HG02678 (cell line): ENCODE measurements around the gene ESYT1.
"Not testable (repeated sequence)": the region's sequence is repeated elsewhere in the genome, so short reads cannot be mapped to it uniquely, and the experiment has no call there.

ENCODE experiments used
- ATAC-seq: cut with Tn5 transposase; IDR thresholded peaks from one replicate; pipeline ENCODE4 v1.9.1; 2021; ENCODE audit warnings: mild to moderate bottlenecking, moderate library complexity; ENCODE audit not compliant: unreplicated experiment

ESYT1 gene

DNA sequence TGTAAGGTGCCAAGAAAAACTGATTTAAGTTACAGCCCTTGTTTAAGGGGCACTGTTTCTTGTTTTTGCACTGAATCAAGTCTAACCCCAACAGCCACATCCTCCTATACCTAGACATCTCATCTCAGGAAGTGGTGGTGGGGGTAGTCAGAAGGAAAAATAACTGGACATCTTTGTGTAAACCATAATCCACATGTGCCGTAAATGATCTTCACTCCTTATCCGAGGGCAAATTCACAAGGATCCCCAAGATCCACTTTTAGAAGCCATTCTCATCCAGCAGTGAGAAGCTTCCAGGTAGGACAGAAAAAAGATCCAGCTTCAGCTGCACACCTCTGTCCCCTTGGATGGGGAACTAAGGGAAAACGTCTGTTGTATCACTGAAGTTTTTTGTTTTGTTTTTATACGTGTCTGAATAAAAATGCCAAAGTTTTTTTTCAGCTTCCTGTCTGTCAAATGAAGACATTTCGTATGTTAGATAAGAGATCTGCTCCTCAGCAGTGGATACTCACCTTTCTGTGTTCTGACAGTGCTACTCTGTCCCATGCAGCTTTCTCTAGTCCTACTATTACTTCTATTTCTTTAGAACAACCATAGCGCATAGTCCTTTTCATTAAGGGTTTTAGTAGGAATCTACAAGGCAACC is 24.9 kb upstream of the ESYT1 start:
- ATAC-seq: no peak

DNA sequence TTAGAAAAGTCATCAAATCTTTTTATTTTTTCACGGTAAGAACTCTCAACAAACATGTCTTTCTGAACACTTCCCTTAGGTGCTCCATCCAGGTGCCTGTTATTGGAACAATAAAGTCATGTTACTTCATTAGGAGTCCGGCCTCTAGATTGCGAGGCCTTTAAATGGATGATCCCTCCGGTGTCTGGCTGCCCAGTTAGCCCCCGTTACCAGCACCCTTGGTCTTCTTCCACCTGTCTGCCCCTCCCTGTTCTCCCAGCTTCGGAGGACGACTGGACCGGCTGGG is 24.3 kb upstream of the ESYT1 start:
- no peak for ATAC-seq

DNA sequence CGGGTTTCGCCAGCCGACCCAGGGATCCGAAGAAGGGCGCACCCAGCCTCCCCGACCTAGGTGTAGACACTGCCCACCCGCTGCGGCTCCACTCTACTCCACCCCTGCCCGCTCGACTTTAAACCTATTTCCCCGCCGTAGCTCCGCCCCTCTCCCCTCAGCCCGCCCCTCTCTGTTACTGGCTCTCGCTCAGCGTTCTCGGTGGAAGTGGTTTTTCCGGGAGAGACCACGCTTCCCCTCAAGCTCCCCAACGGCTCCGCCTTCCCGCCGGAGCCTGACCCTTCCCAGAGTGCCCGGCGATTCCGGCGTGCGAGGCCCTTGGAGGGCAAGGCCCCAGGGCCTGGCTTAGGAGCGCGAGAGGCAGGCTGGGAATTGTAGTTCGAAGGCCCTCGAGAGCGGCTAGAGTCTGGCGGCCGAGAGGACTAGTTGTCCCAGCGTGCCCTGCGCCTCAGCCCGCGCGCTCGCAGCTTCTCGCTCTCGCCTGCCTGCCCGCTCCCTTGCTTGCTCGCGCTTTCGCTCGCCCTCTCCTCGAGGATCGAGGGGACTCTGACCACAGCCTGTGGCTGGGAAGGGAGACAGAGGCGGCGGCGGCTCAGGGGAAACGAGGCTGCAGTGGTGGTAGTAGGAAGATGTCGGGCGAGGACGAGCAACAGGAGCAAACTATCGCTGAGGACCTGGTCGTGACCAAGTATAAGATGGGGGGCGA is 23.8 kb upstream of the ESYT1 start, which contains the start of gene PA2G4:
PA2G4 (plus strand) TSS at position 451 of the 706 bp plus-strand sequence; CDS start at position 630, 179 bp downstream.
- peak; percentile 92 for ATAC-seq

DNA sequence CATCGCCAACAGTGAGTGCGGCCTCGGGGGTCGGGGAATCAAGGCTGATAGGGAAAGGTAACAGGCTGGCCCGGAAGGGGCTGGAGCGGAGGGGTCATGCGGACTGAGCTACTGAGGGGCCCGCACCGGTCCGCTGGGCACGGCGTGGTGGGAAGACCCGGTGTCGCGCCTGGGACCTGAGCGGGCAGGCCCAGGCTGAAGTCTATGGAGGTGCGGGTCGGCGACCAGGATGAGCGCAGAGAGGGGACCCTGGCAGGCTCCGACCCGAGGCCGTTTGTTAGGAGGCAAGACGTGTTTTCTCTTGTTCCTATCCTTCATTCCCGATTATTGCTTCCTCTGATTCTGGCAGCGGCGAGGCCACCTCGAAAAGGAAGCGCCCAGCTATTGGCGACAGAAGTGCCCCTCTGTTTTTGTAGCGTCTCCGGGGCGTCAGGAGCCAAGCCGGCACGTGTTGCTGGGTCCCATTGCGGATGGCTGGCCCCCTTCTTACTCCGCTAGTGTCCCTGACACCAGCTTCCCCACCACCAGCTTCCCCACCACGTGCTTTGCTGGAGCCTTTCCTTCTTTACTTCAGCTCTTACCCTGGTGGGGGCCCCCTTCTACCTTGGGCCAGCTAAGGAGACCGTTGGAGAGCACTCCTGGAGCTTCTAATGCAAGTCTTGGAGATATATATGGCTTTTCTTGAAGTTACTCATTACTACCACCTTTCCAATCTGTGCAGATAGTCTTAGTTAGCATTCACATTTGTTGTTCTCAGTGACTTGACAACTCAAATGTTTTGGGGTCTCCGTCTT is 23.1 kb upstream of the ESYT1 start:
- ATAC-seq: peak; percentile 11

DNA sequence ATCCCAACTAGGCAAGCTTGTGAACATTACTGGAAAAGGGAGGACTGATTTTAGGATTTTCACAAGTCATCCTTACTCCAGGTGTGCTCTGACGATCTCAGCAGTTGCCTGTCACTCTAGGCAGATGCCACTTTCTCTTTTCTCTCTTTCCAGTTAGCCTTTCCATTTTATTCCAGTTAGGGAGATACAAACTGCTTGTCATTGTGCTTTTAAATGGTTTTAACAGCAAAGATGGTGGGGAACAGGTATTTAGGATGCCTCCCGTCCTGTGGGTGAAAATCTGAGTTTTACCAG is 22.5 kb upstream of the ESYT1 start:
- ATAC-seq: no peak

DNA sequence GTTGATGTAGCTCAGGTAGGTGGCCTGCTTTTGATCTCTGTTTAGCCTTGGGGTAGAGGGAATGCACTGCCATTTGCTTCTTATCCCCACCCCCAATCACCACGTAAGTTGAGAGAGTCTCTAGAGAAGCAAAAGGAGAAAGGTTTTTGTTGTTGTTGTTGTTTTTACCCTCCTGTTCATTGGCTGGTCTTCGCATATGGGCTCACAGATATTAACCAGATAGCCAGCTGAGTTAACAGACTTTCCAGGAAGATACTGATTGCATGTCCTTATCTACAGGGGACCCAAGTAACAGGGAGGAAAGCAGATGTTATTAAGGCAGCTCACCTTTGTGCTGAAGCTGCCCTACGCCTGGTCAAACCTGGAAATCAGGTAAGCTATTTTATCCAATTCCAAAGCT is 20.8 kb upstream of the ESYT1 start:
- ATAC-seq: no peak

DNA sequence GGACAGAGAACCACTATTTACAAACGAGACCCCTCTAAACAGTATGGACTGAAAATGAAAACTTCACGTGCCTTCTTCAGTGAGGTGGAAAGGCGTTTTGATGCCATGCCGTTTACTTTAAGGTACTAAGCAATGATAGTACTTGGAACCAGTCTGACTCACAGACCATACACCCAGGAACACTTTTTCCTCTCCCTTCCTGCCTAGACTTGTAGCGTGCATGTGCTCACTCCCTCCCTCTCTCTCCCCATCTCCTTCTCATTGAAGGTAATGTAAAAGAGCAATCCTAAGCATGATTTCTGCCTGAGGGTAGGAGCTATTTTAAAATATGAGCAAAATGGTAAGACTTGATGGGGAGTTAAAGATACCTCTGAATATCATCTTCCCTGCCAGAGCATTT is 17.5 kb upstream of the ESYT1 start:
- no peak for ATAC-seq

DNA sequence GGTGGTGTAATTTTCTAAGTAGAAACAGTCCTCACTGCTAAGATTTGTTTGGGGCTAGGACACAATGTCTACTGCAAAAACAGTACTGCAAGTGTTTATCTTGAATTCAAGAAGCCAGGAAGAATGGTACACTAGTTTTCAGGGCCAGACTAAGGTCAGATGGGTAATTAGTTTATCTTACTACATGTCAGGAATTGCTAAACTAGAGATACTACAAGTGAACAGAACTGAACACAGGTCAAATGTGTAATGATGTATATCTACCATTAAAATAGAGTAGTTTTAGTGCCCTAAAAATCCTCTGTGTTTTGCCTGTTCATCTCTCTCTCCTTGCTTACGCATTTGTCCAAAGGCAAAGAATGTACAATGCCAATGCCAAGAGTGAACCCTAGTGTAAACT is 14.0 kb upstream of the ESYT1 start:
- ATAC-seq: no peak

DNA sequence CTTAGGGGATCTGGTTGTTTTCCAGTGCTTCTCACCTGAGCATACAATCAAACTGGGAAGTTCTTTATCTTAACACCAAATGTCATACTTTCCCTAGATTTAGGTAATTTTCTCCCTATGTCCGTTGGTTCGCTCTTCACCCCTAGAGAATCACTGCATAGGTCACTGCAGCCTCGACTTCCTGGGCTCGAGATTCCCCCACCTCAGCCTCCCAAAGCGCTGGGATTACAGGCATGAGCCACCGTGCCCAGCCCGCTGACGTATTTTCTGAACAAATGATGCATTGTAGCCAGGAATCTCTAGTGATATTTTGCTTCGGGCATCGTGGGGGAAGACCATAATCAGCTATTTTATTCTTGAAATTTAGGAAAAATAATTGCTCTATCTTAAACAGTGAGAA is 12.7 kb upstream of the ESYT1 start:
- no peak for ATAC-seq

DNA sequence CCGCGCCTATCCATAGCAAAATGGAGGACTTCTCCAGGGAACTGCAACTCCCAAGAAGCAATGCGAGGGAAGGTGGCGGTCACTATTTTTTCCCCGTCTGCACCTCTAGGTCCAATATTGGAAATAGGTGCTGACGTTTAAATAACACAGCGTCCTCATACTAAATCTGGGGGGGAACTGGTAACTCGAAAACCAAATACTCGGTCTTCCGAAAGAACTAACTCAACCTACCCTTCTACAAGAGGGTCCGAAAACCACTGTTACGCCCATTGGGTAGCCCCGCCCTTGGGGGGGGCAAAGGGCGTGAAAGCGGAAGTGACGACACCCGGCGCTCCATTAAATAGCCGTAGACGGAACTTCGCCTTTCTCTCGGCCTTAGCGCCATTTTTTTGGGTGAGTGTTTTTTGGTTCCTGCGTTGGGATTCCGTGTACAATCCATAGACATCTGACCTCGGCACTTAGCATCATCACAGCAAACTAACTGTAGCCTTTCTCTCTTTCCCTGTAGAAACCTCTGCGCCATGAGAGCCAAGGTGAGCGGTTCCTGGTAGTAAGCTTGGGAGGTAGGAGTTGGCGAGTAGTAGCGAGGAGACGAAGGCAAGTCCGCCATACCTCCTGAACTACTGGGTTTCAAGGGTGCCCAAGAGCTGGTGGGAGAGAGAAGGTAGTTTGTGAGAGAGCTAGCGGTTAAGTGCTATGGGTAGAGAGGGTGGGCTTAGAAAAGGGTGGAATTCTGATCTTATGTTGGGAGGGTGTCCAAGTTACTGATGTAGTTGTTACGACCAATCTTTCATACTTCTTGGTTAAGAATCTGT is 11.6 kb upstream of the ESYT1 start, which contains the start of gene RPL41:
RPL41 (plus strand) TSS at position 367 of the 815 bp plus-strand sequence.
- peak; percentile 48 for ATAC-seq

DNA sequence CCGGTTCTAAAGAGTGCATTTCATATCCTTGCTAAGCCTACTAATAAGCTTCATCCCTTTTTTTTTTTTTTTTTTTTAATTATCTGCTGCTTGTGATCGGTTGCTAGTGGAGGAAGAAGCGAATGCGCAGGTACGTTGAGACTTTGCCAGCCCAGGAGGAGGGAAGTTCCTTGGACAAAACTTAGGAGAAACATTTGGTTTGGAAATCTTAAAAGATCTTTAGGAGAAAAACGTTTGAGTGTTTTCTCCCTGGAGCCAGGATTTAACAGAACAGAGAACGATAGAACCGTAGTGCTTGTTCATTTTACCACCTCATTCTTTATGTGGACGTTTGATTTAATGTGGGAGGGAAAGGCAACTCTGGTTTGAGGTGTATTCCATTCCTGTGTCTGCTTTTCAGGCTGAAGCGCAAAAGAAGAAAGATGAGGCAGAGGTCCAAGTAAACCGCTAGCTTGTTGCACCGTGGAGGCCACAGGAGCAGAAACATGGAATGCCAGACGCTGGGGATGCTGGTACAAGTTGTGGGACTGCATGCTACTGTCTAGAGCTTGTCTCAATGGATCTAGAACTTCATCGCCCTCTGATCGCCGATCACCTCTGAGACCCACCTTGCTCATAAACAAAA is 10.9 kb upstream of the ESYT1 start:
- ATAC-seq: not testable (repeated sequence)

DNA sequence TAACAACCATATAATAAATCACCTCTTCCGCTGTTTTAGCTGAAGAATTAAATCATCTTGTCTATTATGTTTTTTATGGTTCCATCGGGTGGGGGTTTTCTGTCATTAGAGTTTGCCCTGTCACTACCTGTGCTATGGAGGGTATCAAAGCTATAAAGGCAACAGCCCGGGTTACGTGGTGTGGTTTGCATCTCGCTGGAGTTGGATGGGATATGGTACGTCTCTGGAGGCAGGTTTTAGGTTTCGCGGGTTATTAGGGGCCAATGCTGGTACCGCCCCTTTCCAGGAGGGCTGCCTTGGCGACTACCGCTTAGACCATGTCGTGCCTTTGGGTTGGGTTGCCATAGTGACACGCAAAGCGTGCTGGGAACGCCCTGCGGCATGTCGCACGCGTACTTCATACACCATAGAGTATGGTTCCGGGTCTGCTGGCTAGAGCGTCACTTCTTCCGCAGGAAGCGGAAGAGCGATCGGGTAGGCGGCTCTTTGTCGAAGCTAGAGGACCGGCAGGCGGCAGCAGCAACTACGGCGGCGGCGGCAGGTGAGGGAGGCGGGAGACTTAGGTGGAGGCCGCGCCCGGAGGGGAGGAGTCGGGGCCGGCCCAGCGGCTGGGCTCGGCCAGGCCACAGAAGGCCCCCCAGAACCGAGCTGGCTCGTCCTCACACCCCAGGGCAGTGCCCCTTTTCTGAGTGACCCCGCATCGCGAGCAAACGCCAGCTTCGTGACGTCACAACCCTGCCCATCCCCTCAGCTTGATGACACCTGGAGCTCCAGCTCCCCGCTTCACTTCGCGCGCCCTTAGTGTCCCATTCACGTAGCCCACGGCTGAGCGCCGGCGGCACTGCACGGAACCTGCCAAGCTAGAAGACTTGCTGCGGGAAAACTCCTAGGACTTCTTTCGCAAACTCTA is 10.0 kb upstream of the ESYT1 start, which contains the start of gene ZC3H10:
ZC3H10 (plus strand) TSS at position 489 of the 910 bp plus-strand sequence. CDS start 2,297 bp downstream, outside the sequence.
- ATAC-seq: peak; percentile 77

DNA sequence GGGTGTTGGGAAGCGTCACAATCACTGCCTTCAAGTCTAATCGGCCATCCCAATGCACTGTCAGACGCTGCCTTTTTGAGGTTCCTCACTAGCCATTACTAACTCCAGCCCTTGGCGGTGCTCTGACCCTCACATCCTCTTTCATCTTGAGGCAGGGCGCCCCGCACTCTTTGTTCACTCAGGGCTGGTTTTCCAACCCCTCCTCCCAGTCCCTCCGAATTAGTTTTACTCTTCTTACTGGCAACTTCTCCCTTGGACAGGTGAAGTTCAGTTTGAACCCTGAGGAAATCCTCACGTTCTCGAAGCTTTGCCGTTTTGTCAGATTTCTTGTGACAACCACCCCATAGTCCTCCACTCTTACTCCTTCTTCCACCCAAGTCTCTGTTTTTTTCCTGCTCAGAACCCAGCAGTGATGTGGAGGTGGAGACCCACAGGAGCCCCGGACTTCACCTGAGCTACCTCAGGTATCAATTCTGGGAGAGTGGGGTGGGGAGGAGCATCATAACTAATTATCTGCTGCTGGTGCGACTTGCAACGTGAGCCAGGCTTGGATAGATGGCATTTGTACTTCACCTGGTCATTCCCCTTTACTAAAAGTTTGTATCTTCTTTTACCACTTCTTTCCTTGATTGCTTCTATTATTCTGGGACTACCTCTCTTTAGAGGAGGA is 9.2 kb upstream of the ESYT1 start:
- ATAC-seq: no peak

DNA sequence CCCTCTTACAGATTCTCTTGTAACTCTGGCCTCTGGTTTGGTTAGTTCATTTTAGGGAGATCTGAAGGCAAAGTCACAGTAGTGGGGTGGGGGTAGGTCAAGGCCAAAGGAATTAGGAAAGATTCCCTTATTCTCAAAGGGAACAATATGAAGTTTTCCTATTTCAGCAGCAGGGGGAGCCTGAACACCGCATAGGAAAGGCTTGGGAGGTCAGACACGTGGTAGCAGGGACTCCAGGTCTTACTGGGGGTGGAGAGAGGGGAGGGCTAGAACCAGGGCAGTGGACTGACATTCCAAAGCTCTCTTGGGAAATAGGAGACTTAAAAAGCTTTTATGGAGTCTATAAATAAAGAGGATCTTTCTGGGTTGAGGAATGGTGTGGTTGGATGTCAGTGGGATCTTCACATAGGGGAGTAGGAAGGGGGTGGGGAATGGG is 8.7 kb upstream of the ESYT1 start:
- ATAC-seq: no peak

DNA sequence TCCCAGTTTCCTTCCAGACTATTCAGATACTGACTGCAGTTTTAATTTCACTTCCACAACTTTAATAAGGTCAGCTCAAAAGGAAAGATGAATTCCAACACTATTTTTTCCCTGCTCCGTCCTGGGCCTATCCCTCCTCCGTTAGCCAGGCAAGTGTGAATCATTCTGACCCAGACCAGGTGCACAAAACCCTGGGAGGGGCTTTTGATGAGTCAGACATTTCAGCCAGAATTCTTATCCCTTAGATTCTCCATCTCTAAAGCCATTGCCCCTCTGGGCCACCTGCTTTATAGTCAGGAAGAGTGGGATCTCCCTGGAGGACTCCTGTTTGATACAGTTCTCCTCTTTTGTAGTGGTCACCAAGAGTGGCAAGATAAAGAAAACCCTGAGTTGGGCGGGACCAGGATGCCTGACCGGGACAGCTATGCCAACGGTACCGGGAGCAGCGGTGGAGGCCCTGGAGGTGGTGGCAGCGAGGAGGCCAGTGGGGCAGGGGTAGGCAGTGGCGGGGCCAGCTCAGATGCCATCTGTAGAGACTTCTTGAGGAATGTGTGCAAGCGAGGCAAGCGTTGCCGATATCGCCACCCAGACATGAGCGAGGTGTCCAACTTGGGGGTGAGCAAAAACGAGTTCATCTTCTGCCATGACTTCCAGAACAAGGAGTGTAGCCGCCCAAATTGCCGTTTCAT is 7.8 kb upstream of the ESYT1 start:
- no peak for ATAC-seq

DNA sequence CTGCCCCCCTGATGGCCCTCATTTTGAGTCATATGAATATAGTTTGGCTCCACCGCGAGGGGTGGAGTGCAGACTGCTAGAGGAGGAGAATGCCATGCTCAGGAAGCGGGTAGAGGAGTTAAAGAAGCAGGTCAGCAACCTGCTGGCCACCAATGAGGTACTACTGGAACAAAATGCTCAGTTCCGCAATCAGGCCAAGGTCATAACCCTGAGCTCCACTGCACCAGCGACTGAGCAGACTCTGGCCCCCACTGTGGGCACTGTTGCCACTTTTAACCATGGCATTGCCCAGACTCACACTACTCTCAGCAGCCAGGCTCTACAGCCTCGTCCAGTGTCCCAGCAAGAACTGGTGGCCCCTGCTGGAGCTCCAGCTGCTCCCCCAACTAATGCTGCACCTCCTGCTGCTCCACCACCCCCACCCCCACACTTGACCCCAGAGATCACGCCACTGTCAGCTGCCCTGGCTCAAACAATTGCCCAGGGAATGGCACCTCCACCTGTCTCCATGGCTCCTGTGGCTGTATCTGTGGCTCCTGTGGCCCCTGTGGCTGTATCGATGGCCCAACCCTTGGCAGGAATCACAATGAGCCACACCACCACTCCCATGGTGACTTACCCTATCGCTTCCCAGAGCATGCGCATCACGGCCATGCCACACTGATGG is 6.7 kb upstream of the ESYT1 start:
- ATAC-seq: no peak

DNA sequence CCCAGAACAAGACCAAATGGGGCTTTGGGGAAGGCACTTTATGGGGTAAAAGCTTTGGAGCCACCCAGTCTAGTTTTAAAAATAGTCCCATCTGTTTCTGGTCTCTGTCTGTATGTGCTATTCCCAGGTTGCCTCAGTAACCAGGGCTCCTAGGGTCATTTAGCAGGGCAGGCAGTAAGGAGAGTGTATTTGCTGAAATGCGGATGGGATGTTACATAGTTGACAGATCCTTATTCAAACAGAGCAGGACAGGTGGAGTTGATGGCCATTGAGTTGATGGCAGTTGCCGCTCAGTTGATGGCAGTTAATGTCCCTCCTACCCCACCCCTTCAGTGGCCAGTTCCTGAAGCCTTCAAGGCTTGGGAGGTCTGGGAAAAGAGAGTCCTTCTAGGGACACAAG is 5.4 kb upstream of the ESYT1 start:
- ATAC-seq: no peak

DNA sequence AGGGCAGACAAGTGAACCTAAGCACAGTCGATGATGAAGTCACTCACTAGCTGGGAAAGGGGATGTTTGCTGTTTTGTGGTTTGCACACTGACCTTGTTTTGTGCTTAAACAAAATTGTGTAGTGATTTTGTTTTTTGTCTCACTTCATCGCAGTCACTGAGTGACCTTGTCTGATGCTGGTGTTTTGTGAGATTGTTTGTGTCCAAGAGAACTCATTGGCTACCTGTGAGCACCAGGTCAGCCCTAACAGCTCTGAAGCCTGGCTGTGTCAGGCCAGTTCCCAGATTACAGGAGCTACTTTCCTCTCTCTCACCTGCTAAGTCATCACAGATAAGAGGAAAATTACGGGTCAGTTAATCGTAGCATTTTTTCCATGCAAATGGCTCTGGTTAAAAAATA is 3.9 kb upstream of the ESYT1 start:
- no peak for ATAC-seq
